Breast epithelium (tissue), 3 donors: ENCODE measurements around the gene ZNF592.

Experiments used
- POLR2A ChIP-seq: fragments of 450-650 bp; IDR thresholded peaks from one replicate; pipeline ENCODE4 v1.6.1; 2016; ENCODE audit warnings: antibody characterized with exemption, mild to moderate bottlenecking, moderate library complexity
- POLR2AphosphoS5 ChIP-seq, 3 donors: sonication (generic); formaldehyde crosslinking; IDR thresholded peaks; one replicate each; pipeline ENCODE4 v1.6.1; 2017; ENCODE audit warnings: antibody characterized with exemption in 3 of 3
- TF ChIP-seq, protein P1 (sequence below), 3 donors: fragments of 450-650 bp; IDR thresholded peaks; one replicate each; pipeline ENCODE4 v1.5.1; 2016 to 2017; ENCODE audit warnings: antibody characterized with exemption in 3 of 3, mild to moderate bottlenecking in 3 of 3, moderate library complexity in 3 of 3

DNA sequence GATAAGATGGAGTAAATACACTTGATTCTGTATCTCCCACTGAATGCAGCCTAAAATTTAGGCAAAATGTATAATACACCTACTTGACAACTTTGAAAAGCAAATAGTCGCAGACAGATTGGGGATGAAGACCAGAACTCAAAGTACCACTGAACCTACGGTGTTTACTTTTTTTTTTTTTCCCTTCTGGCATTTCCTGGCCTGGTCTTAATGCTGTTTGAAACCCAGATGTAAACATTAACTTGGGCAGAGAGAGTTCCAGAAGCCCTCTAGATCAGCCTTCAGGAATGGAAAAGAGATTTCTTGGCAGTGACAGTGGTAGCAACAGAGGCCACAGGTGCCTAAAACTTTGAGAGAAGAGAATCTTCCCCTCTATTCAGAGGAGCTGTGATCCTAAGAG lies 96.6 kb downstream of the ZNF592 start:
- TF ChIP-seq POLR2AphosphoS5 (IDR thresholded peaks at IDR 0.05) (no peak), POLR2A (no peak)
- TF ChIP-seq, protein P1, sequence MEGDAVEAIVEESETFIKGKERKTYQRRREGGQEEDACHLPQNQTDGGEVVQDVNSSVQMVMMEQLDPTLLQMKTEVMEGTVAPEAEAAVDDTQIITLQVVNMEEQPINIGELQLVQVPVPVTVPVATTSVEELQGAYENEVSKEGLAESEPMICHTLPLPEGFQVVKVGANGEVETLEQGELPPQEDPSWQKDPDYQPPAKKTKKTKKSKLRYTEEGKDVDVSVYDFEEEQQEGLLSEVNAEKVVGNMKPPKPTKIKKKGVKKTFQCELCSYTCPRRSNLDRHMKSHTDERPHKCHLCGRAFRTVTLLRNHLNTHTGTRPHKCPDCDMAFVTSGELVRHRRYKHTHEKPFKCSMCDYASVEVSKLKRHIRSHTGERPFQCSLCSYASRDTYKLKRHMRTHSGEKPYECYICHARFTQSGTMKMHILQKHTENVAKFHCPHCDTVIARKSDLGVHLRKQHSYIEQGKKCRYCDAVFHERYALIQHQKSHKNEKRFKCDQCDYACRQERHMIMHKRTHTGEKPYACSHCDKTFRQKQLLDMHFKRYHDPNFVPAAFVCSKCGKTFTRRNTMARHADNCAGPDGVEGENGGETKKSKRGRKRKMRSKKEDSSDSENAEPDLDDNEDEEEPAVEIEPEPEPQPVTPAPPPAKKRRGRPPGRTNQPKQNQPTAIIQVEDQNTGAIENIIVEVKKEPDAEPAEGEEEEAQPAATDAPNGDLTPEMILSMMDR (IDR thresholded peaks at IDR 0.05): no peak
